Vagina (tissue), 2 donors: ENCODE data around the gene SLC35B4.

Experiments used
- CTCF ChIP-seq, 3 experiments: fragments of 450-650 bp in 2 of 3; fragments of 200-600 bp in 1 of 3; sonication (generic) in 1 of 3; IDR thresholded peaks; one replicate each; pipeline ENCODE4 v1.5.1; 2017 to 2019; ENCODE audit warnings: antibody characterized with exemption in 3 of 3, mild to moderate bottlenecking in 2 of 3, moderate library complexity in 2 of 3
- POLR2A ChIP-seq, 2 donors: fragments of 450-650 bp; IDR thresholded peaks; one replicate each; pipeline ENCODE4 v1.6.1; 2017; ENCODE audit warnings: antibody characterized with exemption in 2 of 2, mild to moderate bottlenecking in 2 of 2, moderate library complexity in 2 of 2
- POLR2AphosphoS5 ChIP-seq, 2 donors: sonication (generic); formaldehyde crosslinking; IDR thresholded peaks; one replicate each; pipeline ENCODE4 v1.9.0; 2017; ENCODE audit warnings: antibody characterized with exemption in 2 of 2, mild to moderate bottlenecking in 2 of 2, low read depth in 1 of 2; ENCODE audit not compliant: insufficient read depth in 1 of 2

- TF ChIP-seq CTCF (IDR thresholded peaks at IDR 0.05) (no peak), POLR2A (IDR thresholded peaks at IDR 0.05) (no peak), POLR2AphosphoS5 (IDR thresholded peaks at IDR 0.05; ENCODE audit: insufficient read depth in 1 of 2, low read depth in 1 of 2) (no peak)
Measured at GRCh38 chr7:134254311-134254710, 62.4 kb downstream of the SLC35B4 start.
